HG03439 (cell line): Measurements from ENCODE around the gene KRTAP5-2.
A peak's percentile ranks its signal among the peaks of the same experiment; 100 is the strongest.
"Not testable (repeated sequence)": the region's sequence is repeated elsewhere in the genome, so short reads cannot be mapped to it uniquely, and the experiment has no call there.

Source experiments
- ATAC-seq: cut with Tn5 transposase; IDR thresholded peaks from one replicate; pipeline ENCODE4 v1.9.1; 2021; ENCODE audit warnings: mild to moderate bottlenecking, moderate library complexity; ENCODE audit not compliant: unreplicated experiment

The KRTAP5-2 gene

GRCh38 chr11:1628506-1629325 lies 30.6 kb upstream of the KRTAP5-2 start:
- no peak for ATAC-seq

- ATAC-seq, result no peak
Measured at GRCh38 chr11:1625541-1625940, 27.4 kb upstream of the KRTAP5-2 start.

- ATAC-seq, result no peak
Measured at GRCh38 chr11:1624621-1625020, 26.5 kb upstream of the KRTAP5-2 start.

- ATAC-seq, result no peak
Measured at GRCh38 chr11:1623716-1624115, 25.6 kb upstream of the KRTAP5-2 start.

- ATAC-seq, result no peak
Measured at GRCh38 chr11:1622086-1622485, 24.0 kb upstream of the KRTAP5-2 start, which contains the start of gene KRTAP5-4. TSS of gene KRTAP5-4 (minus strand) at chr11:1622138. CDS start at chr11:1622093, 45 bp downstream.

GRCh38 chr11:1619449-1619848 lies 21.4 kb upstream of the KRTAP5-2 start:
- ATAC-seq, result no peak

- ATAC-seq, result no peak
Measured at GRCh38 chr11:1618231-1618630, 20.1 kb upstream of the KRTAP5-2 start.

GRCh38 chr11:1608363-1608762 lies 10.3 kb upstream of the KRTAP5-2 start, which contains the start of gene KRTAP5-3:
TSS of gene KRTAP5-3 (minus strand) at chr11:1608463. CDS start at chr11:1608385, 78 bp downstream.
- ATAC-seq, result no peak

- not testable (repeated sequence) for ATAC-seq
Measured at GRCh38 chr11:1607901-1608300, 9.8 kb upstream of the KRTAP5-2 start.

- not testable (repeated sequence) for ATAC-seq
Measured at GRCh38 chr11:1607156-1607845, 9.2 kb upstream of the KRTAP5-2 start.

GRCh38 chr11:1605923-1606322 lies 7.8 kb upstream of the KRTAP5-2 start:
- ATAC-seq, result peak; percentile 84

- ATAC-seq, result no peak
Measured at GRCh38 chr11:1604711-1605110, 6.6 kb upstream of the KRTAP5-2 start.

- ATAC-seq, result no peak
Measured at GRCh38 chr11:1604181-1604580, 6.1 kb upstream of the KRTAP5-2 start.

- ATAC-seq, result no peak
Measured at GRCh38 chr11:1603629-1604028, 5.5 kb upstream of the KRTAP5-2 start.

- not testable (repeated sequence) for ATAC-seq
Measured at GRCh38 chr11:1601663-1602062, 3.6 kb upstream of the KRTAP5-2 start.

- ATAC-seq, result no peak
Measured at GRCh38 chr11:1600626-1601025, 2.5 kb upstream of the KRTAP5-2 start.

GRCh38 chr11:1598816-1599215 lies 722 bp upstream of the KRTAP5-2 start:
- ATAC-seq, result no peak

- not testable (repeated sequence) for ATAC-seq
Measured at GRCh38 chr11:1598406-1598805, 312 bp upstream of the KRTAP5-2 start.

GRCh38 chr11:1597331-1597993 lies 632 bp downstream of the KRTAP5-2 start:
- no peak for ATAC-seq

GRCh38 chr11:1596576-1597121 lies 1.4 kb downstream of the KRTAP5-2 start:
- ATAC-seq, result not testable (repeated sequence)

- ATAC-seq, result not testable (repeated sequence)
Measured at GRCh38 chr11:1595994-1596575, 2.0 kb downstream of the KRTAP5-2 start.
